Natural killer cell treated with Interleukin-12 subunit alpha and Interleukin-12 subunit beta and Interleukin-15 and Interleukin-18, amount 100 ng/mL, for 72 hours (primary cell): ENCODE measurements around the gene TUBB8B. TPM values are rescaled to one million over a fixed set of nuclear protein-coding genes. Genes with fewer than 3 reads are reported as not detected.

Experiments used
- total RNA-seq, 2 donors: library from RNA; stranded (reverse); gene quantifications; one replicate each; pipeline ENCODE4 v1.2.3, GENCODE V29; 2022

The TUBB8B gene
- total RNA-seq, 2 donors from 2014 or later: not detected

Other genes with a start within 250 kb of the TUBB8B start
- 10 to 100 TPM; 73.2 to 79.7 TPM for gene USP14, start 108.9 kb upstream of the TUBB8B start, total RNA-seq
- 10 to 100 TPM; 45.4 to 72.6 TPM for gene THOC1, start 218.4 kb upstream of the TUBB8B start, total RNA-seq